Tibial artery (tissue), 4 donors: ENCODE measurements around the gene SEC24C.

Experiments
- DNase-seq, 2 donors: peaks; one replicate each; pipeline ENCODE4 v3.0.0-alpha.2; 2019
- H3K27ac ChIP-seq, 2 donors: fragments of 200-600 bp; sonication (generic) in 1 of 2; 1 replicate in 1 of 2; 2 replicates in 1 of 2; pipeline ENCODE4 v1.5.1; 2018 to 2019; ENCODE audit warnings: mild to moderate bottlenecking in 1 of 2
- H3K27me3 ChIP-seq, 2 donors: fragments of 200-600 bp; sonication (generic) in 1 of 2; one replicate each; pipeline versions ENCODE4 v1.5.1 to v1.6.0; 2016 to 2019
- H3K36me3 ChIP-seq, 3 donors: fragments of 200-600 bp; sonication (generic) in 2 of 3; one replicate each; pipeline ENCODE4 v1.5.1; 2016 to 2019; ENCODE audit warnings: mild to moderate bottlenecking in 2 of 3
- H3K4me1 ChIP-seq, 4 donors: fragments of 200-600 bp; sonication (generic) in 2 of 4; 1 replicate in 3 of 4; 2 replicates in 1 of 4; pipeline ENCODE4 v1.5.1; 2016 to 2019
- H3K4me3 ChIP-seq, 2 donors: fragments of 200-600 bp; sonication (generic) in 1 of 2; 1 replicate in 1 of 2; 2 replicates in 1 of 2; pipeline ENCODE4 v1.5.1; 2018 to 2019; ENCODE audit warnings: mild to moderate bottlenecking in 2 of 2
- H3K9me3 ChIP-seq, 3 donors: fragments of 200-600 bp; sonication (generic) in 1 of 3; one replicate each; pipeline ENCODE4 v1.5.1; 2016 to 2019
- CTCF ChIP-seq, 2 experiments: fragments of 200-600 bp in 1 of 2; fragments of 450-650 bp in 1 of 2; IDR thresholded peaks; one replicate each; pipeline ENCODE4 v1.5.1; 2017 to 2019; ENCODE audit warnings: antibody characterized with exemption in 2 of 2, mild to moderate bottlenecking in 1 of 2, moderate library complexity in 1 of 2
- intact Hi-C: fragments of 100-400 bp; cut with DNase I; formaldehyde crosslinking; loops from one replicate; pipeline ENCODE4 v1.15.0; 2023; ENCODE audit warnings: low total_unique reads

Gene SEC24C

GRCh38 chr10:73812657-73813056 lies 68.5 kb downstream of the SEC24C start:
- DNase-seq: no peak
- peaks cover 47 to 69% (median 48%) of the 10 kb centered on the region in 3 donors for H3K36me3 ChIP-seq
- H3K27ac ChIP-seq: peak overlapping the region in 1 of 2 donors; percentile 93
- intact Hi-C loops: no loop called here
- H3K4me3 ChIP-seq: no peak overlapping the region
- peaks cover 0 to 19% (median 14%) of the 10 kb centered on the region in 4 donors for H3K4me1 ChIP-seq
- TF ChIP-seq CTCF (IDR thresholded peaks at IDR 0.05): no peak
- no peaks in the 10 kb centered on the region for H3K27me3 ChIP-seq
- no peaks in the 10 kb centered on the region for H3K9me3 ChIP-seq

- intact Hi-C loops: no loop called here
- TF ChIP-seq CTCF (IDR thresholded peaks at IDR 0.05): no peak
These were observed 69.2 kb downstream of the SEC24C start for GRCh38 chr10:73813333-73813732.

GRCh38 chr10:73814276-73814895 lies 70.2 kb downstream of the SEC24C start:
- H3K4me1 ChIP-seq: peaks cover 0 to 19% (median 12%) of the 10 kb centered on the region in 4 donors
- no peak overlapping the region for H3K27ac ChIP-seq
- no peaks in the 10 kb centered on the region for H3K9me3 ChIP-seq
- intact Hi-C loops: no loop called here
- DNase-seq: no peak
- no peaks in the 10 kb centered on the region for H3K27me3 ChIP-seq
- H3K4me3 ChIP-seq: no peak overlapping the region
- peaks cover 52 to 70% (median 62%) of the 10 kb centered on the region in 3 donors for H3K36me3 ChIP-seq
- no peak for TF ChIP-seq CTCF (IDR thresholded peaks at IDR 0.05)

More at GRCh38 chr10:73813333-73813732, 69.2 kb downstream of the SEC24C start:
- H3K4me1 ChIP-seq: peaks cover 0 to 19% (median 12%) of the 10 kb centered on the region in 4 donors
- no peak overlapping the region for H3K27ac ChIP-seq
- no peaks in the 10 kb centered on the region for H3K27me3 ChIP-seq
- peaks cover 47 to 69% (median 53%) of the 10 kb centered on the region in 3 donors for H3K36me3 ChIP-seq
- H3K9me3 ChIP-seq: no peaks in the 10 kb centered on the region
- no peak overlapping the region for H3K4me3 ChIP-seq
- no peak for DNase-seq

- peak overlapping the region in 1 of 2 donors; percentile 31 for H3K27ac ChIP-seq
- intact Hi-C loops: no loop called here
These were observed 70.9 kb downstream of the SEC24C start for GRCh38 chr10:73814896-73815718.

GRCh38 chr10:73815719-73816030 lies 71.5 kb downstream of the SEC24C start:
- H3K36me3 ChIP-seq: peaks cover 59 to 78% (median 63%) of the 10 kb centered on the region in 3 donors
- no peaks in the 10 kb centered on the region for H3K9me3 ChIP-seq
- intact Hi-C loops: no loop called here
- no peak for DNase-seq
- TF ChIP-seq CTCF (IDR thresholded peaks at IDR 0.05): no peak
- H3K27ac ChIP-seq: peak overlapping the region; percentile 15 to 31
- H3K4me1 ChIP-seq: peaks cover 0 to 15% (median 7%) of the 10 kb centered on the region in 4 donors
- no peak overlapping the region for H3K4me3 ChIP-seq
- no peaks in the 10 kb centered on the region for H3K27me3 ChIP-seq

More at GRCh38 chr10:73814896-73815718, 70.9 kb downstream of the SEC24C start:
- Histone ChIP-seq H3K36me3 (peaks cover 58 to 77% (median 63%) of the 10 kb centered on the region in 3 donors), H3K9me3 (no peaks in the 10 kb centered on the region), H3K4me1 (peaks cover 0 to 19% (median 10%) of the 10 kb centered on the region in 4 donors), H3K27me3 (no peaks in the 10 kb centered on the region), H3K4me3 (no peak overlapping the region)
- no peak for DNase-seq
- TF ChIP-seq CTCF (IDR thresholded peaks at IDR 0.05): peak in 1 of 2 experiments; percentile 15
